T-helper 17 cell (primary cell): Measurements from ENCODE around the gene TFCP2. TPM values are rescaled to one million over a fixed set of nuclear protein-coding genes. Genes with fewer than 3 reads are reported as not detected.

ENCODE experiments used
- ATAC-seq: fragments of 150-1000 bp; cut with Tn5 transposase; 2 replicates; pipeline ENCODE4 v1.10.0; 2021; ENCODE audit warnings: mild to moderate bottlenecking, moderate library complexity
- DNase-seq, 3 donors: peaks; one replicate each; pipeline versions ENCODE4 v3.0.0 to v3.0.0-alpha.2; 2020 to 2021
- H3K9me3 ChIP-seq: one replicate; pipeline ENCODE4 v1.7.0; 2013; ENCODE audit warnings: low read length, mild to moderate bottlenecking; ENCODE audit not compliant: control insufficient read depth, poor library complexity, severe bottlenecking
- H3K27ac Mint-ChIP-seq: one replicate; pipeline ENCODE4 v1.8.0; 2022; ENCODE audit warnings: mild to moderate bottlenecking, moderate library complexity, mixed read lengths
- H3K27me3 Mint-ChIP-seq: one replicate; pipeline ENCODE4 v1.8.0; 2022; ENCODE audit warnings: mixed read lengths
- H3K36me3 Mint-ChIP-seq: one replicate; pipeline ENCODE4 v1.8.0; 2022; ENCODE audit warnings: low read depth, mixed read lengths
- H3K4me1 Mint-ChIP-seq: one replicate; pipeline ENCODE4 v1.8.0; 2022; ENCODE audit warnings: mild to moderate bottlenecking, mixed read lengths
- H3K4me3 Mint-ChIP-seq: one replicate; pipeline ENCODE4 v1.8.0; 2022; ENCODE audit warnings: mild to moderate bottlenecking, moderate library complexity, mixed read lengths
- total RNA-seq, 4 donors: library from RNA in 2 of 4; stranded (reverse) in 2 of 4; gene quantifications; one replicate each; pipeline ENCODE4 v1.2.3 and lab custom pipeline; 2022 to 2026

Gene TFCP2
- total RNA-seq, 2 donors from 2014 or later = 15.7 to 20.5 TPM

GRCh38 chr12:51208016-51208660 lies 35.2 kb upstream of the TFCP2 start:
- H3K4me1 Mint-ChIP-seq = peaks cover 9% of the 10 kb centered on the region
- no peaks in the 10 kb centered on the region for H3K9me3 ChIP-seq
- DNase-seq = no peak
- H3K36me3 Mint-ChIP-seq = peaks cover 2% of the 10 kb centered on the region
- H3K27me3 Mint-ChIP-seq = no peaks in the 10 kb centered on the region
- ATAC-seq = no peak
- H3K27ac Mint-ChIP-seq = no peak overlapping the region
- H3K4me3 Mint-ChIP-seq = no peak overlapping the region

- Mint-ChIP-seq H3K27me3 (no peaks in the 10 kb centered on the region), H3K4me1 (peaks cover 11% of the 10 kb centered on the region), H3K4me3 (no peak overlapping the region), H3K27ac (peak overlapping the region; percentile 65), H3K36me3 (peaks cover 2% of the 10 kb centered on the region)
- ATAC-seq (no peak), DNase-seq (no peak)
- no peaks in the 10 kb centered on the region for H3K9me3 ChIP-seq
Observed at GRCh38 chr12:51205350-51205749, 32.4 kb upstream of the TFCP2 start.

- ATAC-seq (peak; percentile 67), DNase-seq (no peak)
- Mint-ChIP-seq H3K4me1 (peaks cover 13% of the 10 kb centered on the region), H3K4me3 (no peak overlapping the region), H3K36me3 (peaks cover under 1% of the 10 kb centered on the region), H3K27ac (peak overlapping the region; percentile 84), H3K27me3 (no peaks in the 10 kb centered on the region)
- no peaks in the 10 kb centered on the region for H3K9me3 ChIP-seq
Observed at GRCh38 chr12:51202718-51203117, 29.8 kb upstream of the TFCP2 start.

GRCh38 chr12:51200806-51201205 lies 27.9 kb upstream of the TFCP2 start:
- peak overlapping the region; percentile 71 for H3K27ac Mint-ChIP-seq
- no peak for DNase-seq
- no peaks in the 10 kb centered on the region for H3K27me3 Mint-ChIP-seq
- H3K4me1 Mint-ChIP-seq = peaks cover 13% of the 10 kb centered on the region
- no peak overlapping the region for H3K4me3 Mint-ChIP-seq
- H3K36me3 Mint-ChIP-seq = no peaks in the 10 kb centered on the region
- ATAC-seq = no peak
- H3K9me3 ChIP-seq = no peaks in the 10 kb centered on the region

GRCh38 chr12:51200156-51200555 lies 27.2 kb upstream of the TFCP2 start:
- DNase-seq = no peak
- Mint-ChIP-seq H3K27me3 (no peaks in the 10 kb centered on the region), H3K36me3 (no peaks in the 10 kb centered on the region), H3K27ac (no peak overlapping the region), H3K4me1 (peaks cover 13% of the 10 kb centered on the region), H3K4me3 (no peak overlapping the region)
- ATAC-seq = no peak
- H3K9me3 ChIP-seq = no peaks in the 10 kb centered on the region

GRCh38 chr12:51199366-51199945 lies 26.5 kb upstream of the TFCP2 start:
- no peaks in the 10 kb centered on the region for H3K9me3 ChIP-seq
- Mint-ChIP-seq H3K36me3 (no peaks in the 10 kb centered on the region), H3K4me3 (no peak overlapping the region), H3K4me1 (peaks cover 13% of the 10 kb centered on the region), H3K27ac (no peak overlapping the region), H3K27me3 (no peaks in the 10 kb centered on the region)
- DNase-seq (no peak), ATAC-seq (no peak)

- Mint-ChIP-seq H3K27ac (no peak overlapping the region), H3K36me3 (no peaks in the 10 kb centered on the region), H3K4me3 (no peak overlapping the region)
Observed at GRCh38 chr12:51198568-51199365, 25.8 kb upstream of the TFCP2 start.

GRCh38 chr12:51197736-51198567 lies 25.0 kb upstream of the TFCP2 start:
- H3K4me3 Mint-ChIP-seq = no peak overlapping the region
- no peaks in the 10 kb centered on the region for H3K9me3 ChIP-seq
- no peaks in the 10 kb centered on the region for H3K27me3 Mint-ChIP-seq
- H3K27ac Mint-ChIP-seq = no peak overlapping the region
- DNase-seq (no peak), ATAC-seq (no peak)
- peaks cover 6% of the 10 kb centered on the region for H3K4me1 Mint-ChIP-seq
- H3K36me3 Mint-ChIP-seq = no peaks in the 10 kb centered on the region

More at GRCh38 chr12:51198568-51199365, 25.8 kb upstream of the TFCP2 start:
- peaks cover 13% of the 10 kb centered on the region for H3K4me1 Mint-ChIP-seq
- no peak for ATAC-seq
- H3K9me3 ChIP-seq = no peaks in the 10 kb centered on the region
- H3K27me3 Mint-ChIP-seq = no peaks in the 10 kb centered on the region
- DNase-seq = no peak

- no peaks in the 10 kb centered on the region for H3K36me3 Mint-ChIP-seq
- no peak for DNase-seq
- H3K27me3 Mint-ChIP-seq = no peaks in the 10 kb centered on the region
- peaks cover 2% of the 10 kb centered on the region for H3K4me1 Mint-ChIP-seq
- H3K4me3 Mint-ChIP-seq = no peak overlapping the region
- no peak overlapping the region for H3K27ac Mint-ChIP-seq
- no peaks in the 10 kb centered on the region for H3K9me3 ChIP-seq
- no peak for ATAC-seq
Observed at GRCh38 chr12:51196547-51196946, 23.6 kb upstream of the TFCP2 start.

- no peak overlapping the region for H3K4me3 Mint-ChIP-seq
Observed at GRCh38 chr12:51195841-51196240, 22.9 kb upstream of the TFCP2 start.

GRCh38 chr12:51192284-51192671 lies 19.3 kb upstream of the TFCP2 start:
- no peaks in the 10 kb centered on the region for H3K27me3 Mint-ChIP-seq
- no peak for ATAC-seq
- no peak overlapping the region for H3K4me3 Mint-ChIP-seq
- H3K27ac Mint-ChIP-seq = no peak overlapping the region
- H3K36me3 Mint-ChIP-seq = no peaks in the 10 kb centered on the region
- H3K4me1 Mint-ChIP-seq = peaks cover 2% of the 10 kb centered on the region
- DNase-seq = no peak
- no peaks in the 10 kb centered on the region for H3K9me3 ChIP-seq

More at GRCh38 chr12:51195841-51196240, 22.9 kb upstream of the TFCP2 start:
- Mint-ChIP-seq H3K36me3 (no peaks in the 10 kb centered on the region), H3K4me1 (peaks cover 2% of the 10 kb centered on the region), H3K27ac (no peak overlapping the region), H3K27me3 (no peaks in the 10 kb centered on the region)
- ATAC-seq (no peak), DNase-seq (no peak)
- no peaks in the 10 kb centered on the region for H3K9me3 ChIP-seq

GRCh38 chr12:51191516-51192283 lies 18.8 kb upstream of the TFCP2 start:
- no peak for ATAC-seq
- no peak overlapping the region for H3K4me3 Mint-ChIP-seq
- H3K9me3 ChIP-seq = no peaks in the 10 kb centered on the region
- no peak for DNase-seq
- peaks cover 2% of the 10 kb centered on the region for H3K4me1 Mint-ChIP-seq
- H3K27me3 Mint-ChIP-seq = no peaks in the 10 kb centered on the region
- H3K36me3 Mint-ChIP-seq = no peaks in the 10 kb centered on the region
- no peak overlapping the region for H3K27ac Mint-ChIP-seq
